GM18858 (cell line): ENCODE results near the gene GAS7.

Experiments
- ATAC-seq: cut with Tn5 transposase; IDR thresholded peaks from one replicate; pipeline ENCODE4 v1.9.1; 2021; ENCODE audit not compliant: unreplicated experiment

Gene GAS7

GRCh38 chr17:9956474-9957131 is 241.8 kb downstream of the GAS7 start:
- no peak for ATAC-seq

- ATAC-seq, result no peak
These were observed 244.9 kb downstream of the GAS7 start for GRCh38 chr17:9953492-9953891.

- ATAC-seq, result no peak
These were observed 246.6 kb downstream of the GAS7 start for GRCh38 chr17:9951803-9952202.

GRCh38 chr17:9948928-9949327 is 249.5 kb downstream of the GAS7 start:
- ATAC-seq, result no peak

GRCh38 chr17:9944704-9945103 is 253.7 kb downstream of the GAS7 start:
- ATAC-seq, result no peak

GRCh38 chr17:9943343-9943742 is 255.1 kb downstream of the GAS7 start:
- no peak for ATAC-seq

- no peak for ATAC-seq
These were observed 255.5 kb downstream of the GAS7 start for GRCh38 chr17:9942885-9943284.

GRCh38 chr17:9941305-9941704 is 257.1 kb downstream of the GAS7 start:
- ATAC-seq, result no peak

GRCh38 chr17:9940841-9941240 is 257.6 kb downstream of the GAS7 start:
- ATAC-seq, result no peak

GRCh38 chr17:9938764-9939163 is 259.6 kb downstream of the GAS7 start:
- no peak for ATAC-seq

GRCh38 chr17:9937901-9938300 is 260.5 kb downstream of the GAS7 start:
- no peak for ATAC-seq

- no peak for ATAC-seq
These were observed 261.1 kb downstream of the GAS7 start for GRCh38 chr17:9937241-9937761.

- ATAC-seq, result no peak
These were observed 262.3 kb downstream of the GAS7 start for GRCh38 chr17:9936095-9936494.

- no peak for ATAC-seq
These were observed 263.0 kb downstream of the GAS7 start for GRCh38 chr17:9935408-9935807.

- no peak for ATAC-seq
These were observed 264.1 kb downstream of the GAS7 start for GRCh38 chr17:9934331-9934730.

- ATAC-seq, result no peak
These were observed 265.9 kb downstream of the GAS7 start for GRCh38 chr17:9932491-9932890.

- ATAC-seq, result no peak
These were observed 267.2 kb downstream of the GAS7 start for GRCh38 chr17:9931144-9931741.

- no peak for ATAC-seq
These were observed 268.5 kb downstream of the GAS7 start for GRCh38 chr17:9929871-9930270.

GRCh38 chr17:9928601-9929333 is 269.6 kb downstream of the GAS7 start:
- no peak for ATAC-seq

- no peak for ATAC-seq
These were observed 272.1 kb downstream of the GAS7 start for GRCh38 chr17:9926150-9926804.

GRCh38 chr17:9925457-9925856 is 272.9 kb downstream of the GAS7 start:
- no peak for ATAC-seq
